Measurements from ENCODE around the gene DEFB121. TPM values are rescaled to one million over a fixed set of nuclear protein-coding genes. Genes with fewer than 3 reads are reported as not detected.
"Not testable (repeated sequence)": the region's sequence is repeated elsewhere in the genome, so short reads cannot be mapped to it uniquely, and the experiment has no call there.

Gene DEFB121
- total RNA-seq (not detected), polyA plus RNA-seq (not detected)

GRCh38 chr20:31406115-31406514, at the start of gene DEFB121:
Gene DEFB121 (minus strand): TSS chr20:31406215. CDS start chr20:31406152, 63 bp downstream.
- H3K27ac ChIP-seq (ENCODE audit: low read depth) = no peak within 1 kb of the TSS
- DNase-seq (ENCODE audit: extremely low spot score) = no peak
- 46% methylated on average over 3 of the region's 3 CpGs for WGBS
- no peak within 1 kb of the TSS for H3K4me3 ChIP-seq (ENCODE audit: low read depth, low read length)
- H3K4me1 ChIP-seq (ENCODE audit: insufficient read depth) = no peaks in the 10 kb centered on the region
- no peaks in the 10 kb centered on the region for H3K36me3 ChIP-seq (ENCODE audit: insufficient read depth)

GRCh38 chr20:31454361-31454760, 48.3 kb upstream of the DEFB121 start:
- Histone ChIP-seq H3K36me3 (ENCODE audit: insufficient read depth) (no peaks in the 10 kb centered on the region), H3K27ac (ENCODE audit: low read depth) (no peak overlapping the region), H3K4me1 (ENCODE audit: insufficient read depth) (no peaks in the 10 kb centered on the region), H3K4me3 (ENCODE audit: low read depth, low read length) (no peak overlapping the region)
- 89% methylated on average over 1 of the region's 1 CpG for WGBS
- no peak for DNase-seq (ENCODE audit: extremely low spot score)

GRCh38 chr20:31452575-31452974, 46.6 kb upstream of the DEFB121 start:
- Histone ChIP-seq H3K4me3 (ENCODE audit: low read depth, low read length) (no peak overlapping the region), H3K36me3 (ENCODE audit: insufficient read depth) (no peaks in the 10 kb centered on the region), H3K4me1 (ENCODE audit: insufficient read depth) (no peaks in the 10 kb centered on the region), H3K27ac (ENCODE audit: low read depth) (no peak overlapping the region)
- no peak for DNase-seq (ENCODE audit: extremely low spot score)
- 77% methylated on average over 2 of the region's 2 CpGs for WGBS

- Histone ChIP-seq H3K4me3 (ENCODE audit: low read depth, low read length) (no peak overlapping the region), H3K27ac (ENCODE audit: low read depth) (no peak overlapping the region), H3K4me1 (ENCODE audit: insufficient read depth) (no peaks in the 10 kb centered on the region), H3K36me3 (ENCODE audit: insufficient read depth) (no peaks in the 10 kb centered on the region)
- 65% methylated on average over 8 of the region's 8 CpGs for WGBS
- no peak for DNase-seq (ENCODE audit: extremely low spot score)
Observed at GRCh38 chr20:31449511-31450414, 43.7 kb upstream of the DEFB121 start.

- WGBS = 72% methylated on average over 12 of the region's 12 CpGs
Observed at GRCh38 chr20:31446084-31446819, 40.2 kb upstream of the DEFB121 start.

GRCh38 chr20:31440012-31440659, 34.1 kb upstream of the DEFB121 start, which contains the start of gene DEFB123:
Gene DEFB123 (plus strand): TSS chr20:31440632. CDS start chr20:31440699, 67 bp downstream.
- Histone ChIP-seq H3K4me3 (ENCODE audit: low read depth, low read length) (no peak within 1 kb of the TSS), H3K4me1 (ENCODE audit: insufficient read depth) (no peaks in the 10 kb centered on the region), H3K36me3 (ENCODE audit: insufficient read depth) (no peaks in the 10 kb centered on the region), H3K27ac (ENCODE audit: low read depth) (no peak within 1 kb of the TSS)
- WGBS = 75% methylated on average over 16 of the region's 16 CpGs
- no peak for DNase-seq (ENCODE audit: extremely low spot score)

More at GRCh38 chr20:31446084-31446819, 40.2 kb upstream of the DEFB121 start:
- DNase-seq (ENCODE audit: extremely low spot score) = no peak
- no peaks in the 10 kb centered on the region for H3K36me3 ChIP-seq (ENCODE audit: insufficient read depth)
- H3K27ac ChIP-seq (ENCODE audit: low read depth) = no peak overlapping the region
- H3K4me3 ChIP-seq (ENCODE audit: low read depth, low read length) = no peak overlapping the region
- no peaks in the 10 kb centered on the region for H3K4me1 ChIP-seq (ENCODE audit: insufficient read depth)

GRCh38 chr20:31430568-31431115, 24.6 kb upstream of the DEFB121 start:
- Histone ChIP-seq H3K27ac (ENCODE audit: low read depth) (no peak overlapping the region), H3K36me3 (ENCODE audit: insufficient read depth) (no peaks in the 10 kb centered on the region), H3K4me3 (ENCODE audit: low read depth, low read length) (no peak overlapping the region), H3K4me1 (ENCODE audit: insufficient read depth) (no peaks in the 10 kb centered on the region)
- DNase-seq (ENCODE audit: extremely low spot score) = no peak
- WGBS = 65% methylated on average over 4 of the region's 4 CpGs

- H3K27ac ChIP-seq (ENCODE audit: low read depth); H3K4me1 ChIP-seq (ENCODE audit: insufficient read depth); DNase-seq (ENCODE audit: extremely low spot score); H3K4me3 ChIP-seq (ENCODE audit: low read depth, low read length); H3K36me3 ChIP-seq (ENCODE audit: insufficient read depth): not testable (repeated sequence)
- WGBS = 92% methylated on average over 29 of the region's 31 CpGs
Observed at GRCh38 chr20:31427576-31427975, 21.6 kb upstream of the DEFB121 start.

GRCh38 chr20:31426891-31427551, 21.0 kb upstream of the DEFB121 start:
- not testable (repeated sequence) for H3K4me3 ChIP-seq (ENCODE audit: low read depth, low read length); H3K4me1 ChIP-seq (ENCODE audit: insufficient read depth); H3K36me3 ChIP-seq (ENCODE audit: insufficient read depth); DNase-seq (ENCODE audit: extremely low spot score); H3K27ac ChIP-seq (ENCODE audit: low read depth)
- 92% methylated on average over 38 of the region's 48 CpGs for WGBS

GRCh38 chr20:31425797-31426196, 19.8 kb upstream of the DEFB121 start:
- no peak for DNase-seq (ENCODE audit: extremely low spot score)
- Histone ChIP-seq H3K27ac (ENCODE audit: low read depth) (no peak overlapping the region), H3K36me3 (ENCODE audit: insufficient read depth) (no peaks in the 10 kb centered on the region), H3K4me3 (ENCODE audit: low read depth, low read length) (no peak overlapping the region), H3K4me1 (ENCODE audit: insufficient read depth) (no peaks in the 10 kb centered on the region)

GRCh38 chr20:31418307-31418706, 12.3 kb upstream of the DEFB121 start:
- no peaks in the 10 kb centered on the region for H3K36me3 ChIP-seq (ENCODE audit: insufficient read depth)
- DNase-seq (ENCODE audit: extremely low spot score) = no peak
- H3K4me3 ChIP-seq (ENCODE audit: low read depth, low read length) = no peak overlapping the region
- H3K4me1 ChIP-seq (ENCODE audit: insufficient read depth) = no peaks in the 10 kb centered on the region
- WGBS = 78% methylated on average over 7 of the region's 7 CpGs
- H3K27ac ChIP-seq (ENCODE audit: low read depth) = no peak overlapping the region

GRCh38 chr20:31415653-31416052, 9.6 kb upstream of the DEFB121 start:
- no peaks in the 10 kb centered on the region for H3K36me3 ChIP-seq (ENCODE audit: insufficient read depth)
- WGBS = 87% methylated on average over 2 of the region's 2 CpGs
- no peak for DNase-seq (ENCODE audit: extremely low spot score)
- no peak overlapping the region for H3K4me3 ChIP-seq (ENCODE audit: low read depth, low read length)
- no peak overlapping the region for H3K27ac ChIP-seq (ENCODE audit: low read depth)
- H3K4me1 ChIP-seq (ENCODE audit: insufficient read depth) = no peaks in the 10 kb centered on the region

- no peaks in the 10 kb centered on the region for H3K36me3 ChIP-seq (ENCODE audit: insufficient read depth)
- 76% methylated on average over 6 of the region's 6 CpGs for WGBS
- no peak overlapping the region for H3K4me3 ChIP-seq (ENCODE audit: low read depth, low read length)
- no peak overlapping the region for H3K27ac ChIP-seq (ENCODE audit: low read depth)
- DNase-seq (ENCODE audit: extremely low spot score) = no peak
- no peaks in the 10 kb centered on the region for H3K4me1 ChIP-seq (ENCODE audit: insufficient read depth)
Observed at GRCh38 chr20:31414381-31414780, 8.4 kb upstream of the DEFB121 start.
